Keratinocyte (primary cell): ENCODE results near the gene LMCD1. TPM values are rescaled to one million over a fixed set of nuclear protein-coding genes. Genes with fewer than 3 reads are reported as not detected.

Source experiments
- DNase-seq: peaks from one replicate; pipeline ENCODE4 v3.0.0-alpha.2; 2011; ENCODE audit warnings: low read depth, missing footprints, low spot score
- FAIRE-seq: peaks from 2 replicates; lab custom pipeline; 2011; peaks lifted over from hg19 to GRCh38; lab: Jason Lieb, UNC
- H2AFZ ChIP-seq: 2 replicates; pipeline ENCODE4 v1.6.0; 2012; ENCODE audit warnings: low read length, control low read depth, inconsistent platforms; ENCODE audit not compliant: control insufficient read depth
- H3K27ac ChIP-seq: 2 replicates; pipeline ENCODE4 v1.5.1; 2011; ENCODE audit warnings: low read length; ENCODE audit not compliant: control insufficient read depth, insufficient read depth
- H3K27me3 ChIP-seq: 3 replicates; pipeline ENCODE4 v1.6.0; 2011; ENCODE audit warnings: low read length; ENCODE audit not compliant: control insufficient read depth, insufficient read depth; ENCODE audit errors: extremely low read depth
- H3K36me3 ChIP-seq, 2 experiments: 2 replicates in 1 of 2; 3 replicates in 1 of 2; pipeline ENCODE4 v1.5.1; 2011; ENCODE audit warnings: low read length in 2 of 2, mild to moderate bottlenecking in 1 of 2; ENCODE audit not compliant: control insufficient read depth in 2 of 2, insufficient read depth in 2 of 2; ENCODE audit errors: extremely low read depth in 1 of 2
- H3K4me1 ChIP-seq: 3 replicates; pipeline ENCODE4 v1.5.1; 2011; ENCODE audit warnings: low read length; ENCODE audit not compliant: control insufficient read depth, insufficient read depth; ENCODE audit errors: extremely low read depth
- H3K4me2 ChIP-seq: 3 replicates; pipeline ENCODE4 v1.6.0; 2011; ENCODE audit warnings: low read depth, low read length; ENCODE audit not compliant: control insufficient read depth, insufficient read depth; ENCODE audit errors: extremely low read depth
- H3K4me3 ChIP-seq, 3 experiments: fragments of 200-600 bp in 1 of 3; sonication (generic) in 1 of 3; 2 replicates in 2 of 3; 3 replicates in 1 of 3; pipeline ENCODE4 v1.5.1; 2011 to 2016; ENCODE audit warnings: low read length in 3 of 3, mild to moderate bottlenecking in 3 of 3, control low read depth in 2 of 3, inconsistent platforms in 1 of 3, low read depth in 1 of 3, mixed read lengths in 1 of 3, mixed run types in 1 of 3, moderate library complexity in 1 of 3; ENCODE audit not compliant: control insufficient read depth in 2 of 3, insufficient read depth in 2 of 3; ENCODE audit errors: extremely low read depth in 1 of 3
- H3K79me2 ChIP-seq: 2 replicates; pipeline ENCODE4 v1.6.0; 2012; ENCODE audit warnings: low read length; ENCODE audit not compliant: control insufficient read depth, insufficient read depth
- H3K9ac ChIP-seq: 3 replicates; pipeline ENCODE4 v1.6.0; 2011; ENCODE audit warnings: low read length; ENCODE audit not compliant: control insufficient read depth, insufficient read depth; ENCODE audit errors: extremely low read depth
- H3K9me1 ChIP-seq: 3 replicates; pipeline ENCODE4 v1.6.0; 2011; ENCODE audit warnings: low read length; ENCODE audit not compliant: control insufficient read depth, insufficient read depth; ENCODE audit errors: extremely low read depth
- H3K9me3 ChIP-seq: 2 replicates; pipeline ENCODE4 v1.5.1; 2012; ENCODE audit warnings: low read depth, low read length; ENCODE audit not compliant: control insufficient read depth
- H4K20me1 ChIP-seq: 3 replicates; pipeline ENCODE4 v1.6.0; 2011; ENCODE audit warnings: low read length; ENCODE audit not compliant: control insufficient read depth, insufficient read depth; ENCODE audit errors: extremely low read depth
- EZH2 ChIP-seq: IDR thresholded peaks from one replicate; pipeline ENCODE4 v1.6.1; 2012; ENCODE audit warnings: inconsistent platforms, mild to moderate bottlenecking, low read length, moderate library complexity
- dilution Hi-C: fragments of 300-500 bp; cut with MboI; formaldehyde crosslinking; loops from one replicate; pipeline ENCODE4 v1.7.0; 2020; ENCODE audit warnings: low sequenced_read_pairs; ENCODE audit not compliant: extremely low pct_ligation_motif_present
- polyA plus RNA-seq, 5 experiments: library from polyadenylated mRNA; depleted of rRNA in 3 of 5; stranded (reverse) in 3 of 5; stranded (forward) in 1 of 5; unstranded in 1 of 5; fragments of >200 nt; gene quantifications; 1 replicate in 1 of 5; 2 replicates in 3 of 5; 3 replicates in 1 of 5; pipeline versions ENCODE4 v1.2.1 to v1.2.3, GENCODE V29; 2011 to 2012; ENCODE audit warnings: missing spikeins in 2 of 5, low read depth in 1 of 5, low replicate concordance in 1 of 5
- TF ChIP-seq, protein P1 (sequence below), 3 experiments: IDR thresholded peaks in 1 of 3; conservative IDR thresholded peaks in 1 of 3; optimal IDR thresholded peaks in 1 of 3; 2 replicates in 2 of 3; 3 replicates in 1 of 3; pipeline versions ENCODE3 to v1.5.1; 2011; ENCODE audit warnings: low read length in 3 of 3, mild to moderate bottlenecking in 3 of 3, moderate library complexity in 2 of 3, control low read depth in 1 of 3, inconsistent platforms in 1 of 3; ENCODE audit not compliant: insufficient read depth in 2 of 3; ENCODE audit errors: extremely low read depth in 1 of 3

The LMCD1 gene
- polyA plus RNA-seq, 1 donor (not counting 4 experiments of a cell fraction or from before 2014, with no cell fraction given): 3.7 TPM

DNA sequence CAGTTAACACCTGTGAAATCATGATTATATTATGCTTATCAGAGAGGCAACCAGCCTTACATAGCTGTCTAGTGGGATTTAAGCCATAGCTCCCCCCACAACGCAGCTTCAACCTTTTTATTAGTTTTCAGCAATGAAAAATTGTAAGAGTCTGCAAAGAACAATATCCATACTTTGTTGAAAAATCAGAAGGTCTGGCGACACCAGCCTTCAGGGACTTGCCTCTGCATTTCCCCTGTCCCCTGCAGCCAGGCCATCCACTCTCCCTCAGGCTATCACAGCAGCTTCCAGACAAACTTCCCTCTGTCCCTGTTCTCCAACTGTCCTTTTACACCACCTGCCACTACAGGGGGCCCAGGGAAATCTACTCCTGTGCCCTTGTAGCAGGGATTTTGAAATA, 83.0 kb downstream of the LMCD1 start:
- Histone ChIP-seq H3K9ac (no peak overlapping the region), H3K4me1 (peaks cover 3% of the 10 kb centered on the region), H3K27me3 (no peaks in the 10 kb centered on the region), H3K79me2 (no peaks in the 10 kb centered on the region), H3K9me3 (no peaks in the 10 kb centered on the region), H3K4me2 (no peak overlapping the region), H3K36me3 (no peaks in the 10 kb centered on the region), H4K20me1 (no peaks in the 10 kb centered on the region), H2AFZ (no peak overlapping the region), H3K27ac (no peak overlapping the region), H3K4me3 (no peak overlapping the region), H3K9me1 (no peaks in the 10 kb centered on the region)
- dilution Hi-C loops: no loop called here
- FAIRE-seq (no peak), DNase-seq (no peak)
- TF ChIP-seq, protein P1, sequence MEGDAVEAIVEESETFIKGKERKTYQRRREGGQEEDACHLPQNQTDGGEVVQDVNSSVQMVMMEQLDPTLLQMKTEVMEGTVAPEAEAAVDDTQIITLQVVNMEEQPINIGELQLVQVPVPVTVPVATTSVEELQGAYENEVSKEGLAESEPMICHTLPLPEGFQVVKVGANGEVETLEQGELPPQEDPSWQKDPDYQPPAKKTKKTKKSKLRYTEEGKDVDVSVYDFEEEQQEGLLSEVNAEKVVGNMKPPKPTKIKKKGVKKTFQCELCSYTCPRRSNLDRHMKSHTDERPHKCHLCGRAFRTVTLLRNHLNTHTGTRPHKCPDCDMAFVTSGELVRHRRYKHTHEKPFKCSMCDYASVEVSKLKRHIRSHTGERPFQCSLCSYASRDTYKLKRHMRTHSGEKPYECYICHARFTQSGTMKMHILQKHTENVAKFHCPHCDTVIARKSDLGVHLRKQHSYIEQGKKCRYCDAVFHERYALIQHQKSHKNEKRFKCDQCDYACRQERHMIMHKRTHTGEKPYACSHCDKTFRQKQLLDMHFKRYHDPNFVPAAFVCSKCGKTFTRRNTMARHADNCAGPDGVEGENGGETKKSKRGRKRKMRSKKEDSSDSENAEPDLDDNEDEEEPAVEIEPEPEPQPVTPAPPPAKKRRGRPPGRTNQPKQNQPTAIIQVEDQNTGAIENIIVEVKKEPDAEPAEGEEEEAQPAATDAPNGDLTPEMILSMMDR (optimal IDR thresholded peaks at IDR 0.05 in 1 of 3, IDR thresholded peaks at IDR 0.05 in 1 of 3, conservative IDR thresholded peaks at IDR 0.05 in 1 of 3; ENCODE audit: extremely low read depth in 1 of 3, insufficient read depth in 2 of 3, low read length in 3 of 3): no peak
- no peak for TF ChIP-seq EZH2

DNA sequence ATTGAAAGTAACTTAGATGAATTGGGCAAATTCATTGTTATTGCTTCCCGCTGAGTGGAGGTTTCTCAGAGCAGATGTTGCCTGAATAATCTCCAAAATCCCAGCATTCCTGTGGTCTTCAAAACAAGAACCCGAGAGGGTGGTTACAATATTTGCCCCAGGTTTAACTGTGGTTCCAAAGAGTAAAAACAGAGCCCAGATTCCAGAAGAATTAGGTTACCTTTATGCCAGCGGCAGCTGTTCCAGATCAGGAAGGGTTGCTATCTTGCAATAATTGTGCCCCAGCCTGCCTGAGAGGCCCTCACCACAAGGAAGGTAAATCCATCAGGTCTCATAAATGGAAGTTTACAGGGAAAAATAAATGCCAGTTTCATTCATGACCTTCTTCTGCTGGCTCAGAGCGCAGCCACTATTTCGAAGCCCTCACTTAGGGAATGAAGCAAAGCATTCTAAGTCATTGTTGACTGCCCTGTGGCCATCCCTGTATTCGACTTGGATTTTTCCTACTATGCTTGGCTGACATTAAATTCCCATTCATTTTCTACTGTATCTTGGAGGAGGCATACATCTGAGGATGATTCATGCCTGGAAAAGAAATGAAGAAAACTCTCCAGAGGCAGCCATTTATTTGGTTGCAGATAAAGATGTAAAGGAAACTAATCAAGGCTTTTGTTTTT, 88.4 kb downstream of the LMCD1 start:
- H3K9ac ChIP-seq: no peak overlapping the region
- no peaks in the 10 kb centered on the region for H3K9me3 ChIP-seq
- TF ChIP-seq, protein P1 (optimal IDR thresholded peaks at IDR 0.05 in 1 of 3, IDR thresholded peaks at IDR 0.05 in 1 of 3, conservative IDR thresholded peaks at IDR 0.05 in 1 of 3; ENCODE audit: extremely low read depth in 1 of 3, insufficient read depth in 2 of 3, low read length in 3 of 3): no peak
- TF ChIP-seq EZH2: no peak
- dilution Hi-C loops: no loop called here
- no peaks in the 10 kb centered on the region for H4K20me1 ChIP-seq
- no peaks in the 10 kb centered on the region for H3K9me1 ChIP-seq
- peak overlapping the region; percentile 18 for H3K4me2 ChIP-seq
- no peak for DNase-seq
- H2AFZ ChIP-seq: peak overlapping the region; percentile 68
- H3K36me3 ChIP-seq: no peaks in the 10 kb centered on the region
- FAIRE-seq: peak; percentile 70
- no peak overlapping the region for H3K4me3 ChIP-seq
- H3K4me1 ChIP-seq: peaks cover 9% of the 10 kb centered on the region
- no peaks in the 10 kb centered on the region for H3K79me2 ChIP-seq
- no peak overlapping the region for H3K27ac ChIP-seq
- H3K27me3 ChIP-seq: no peaks in the 10 kb centered on the region
